Stimulated activated CD4-positive, alpha-beta T cell treated with anti-CD3 and anti-CD28 coated beads, Interleukin-4, amount 100 ng/mL, for 24 hours (primary cell): ENCODE measurements around the gene CR1L.
"Not testable (repeated sequence)": the region's sequence is repeated elsewhere in the genome, so short reads cannot be mapped to it uniquely, and the experiment has no call there.

Source experiments
- DNase-seq: peaks from one replicate; pipeline ENCODE4 v3.0.0-alpha.2; 2020

CR1L gene

GRCh38 chr1:207747627-207748492 is 102.9 kb downstream of the CR1L start:
- DNase-seq: no peak

GRCh38 chr1:207748737-207749528 is 104.0 kb downstream of the CR1L start:
- no peak for DNase-seq

DNA sequence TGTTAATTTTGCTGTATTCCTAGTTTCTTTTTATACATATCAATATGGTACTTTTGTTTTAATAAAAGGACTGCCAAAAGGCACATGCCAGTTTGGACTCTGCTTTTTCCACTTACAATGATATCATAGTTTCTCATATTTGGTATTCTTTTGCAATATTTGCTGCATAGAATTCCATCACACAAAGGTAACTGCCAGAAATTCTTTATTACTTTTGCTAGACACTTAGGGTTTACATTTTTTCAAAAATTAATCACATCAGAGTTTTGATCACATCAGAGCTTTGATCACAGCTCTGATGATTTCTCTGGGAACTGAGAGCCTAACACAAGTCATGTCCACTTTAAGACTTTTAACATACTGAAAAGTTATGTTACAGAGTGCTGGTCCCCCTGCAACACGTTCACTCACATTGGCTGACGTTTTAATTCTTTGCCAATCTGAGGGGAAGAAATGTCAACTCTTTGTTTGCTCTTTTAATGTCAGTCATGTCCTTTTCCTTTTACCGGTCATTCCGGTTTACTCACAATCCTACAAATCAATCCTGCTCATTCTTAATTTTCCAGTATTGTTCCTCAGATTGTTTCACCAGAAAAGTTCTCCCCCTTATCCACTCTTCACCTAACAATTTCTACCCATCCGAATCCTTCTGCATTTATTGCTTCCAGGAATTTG is 105.8 kb downstream of the CR1L start:
- no peak for DNase-seq

- DNase-seq: not testable (repeated sequence)
Observed at GRCh38 chr1:207751463-207751789, 106.5 kb downstream of the CR1L start.

GRCh38 chr1:207751790-207752455 is 107.0 kb downstream of the CR1L start, which contains the start of gene CD46:
TSS of gene CD46 (plus strand) at chr1:207752054. CDS start at chr1:207752213, 159 bp downstream.
- DNase-seq: peak; percentile 94

- peak; percentile 36 for DNase-seq
Observed at GRCh38 chr1:207752456-207752998, 107.6 kb downstream of the CR1L start.

- DNase-seq: no peak
Observed at GRCh38 chr1:207753611-207754010, 108.7 kb downstream of the CR1L start.

- DNase-seq: no peak
Observed at GRCh38 chr1:207754011-207754410, 109.1 kb downstream of the CR1L start.

- no peak for DNase-seq
Observed at GRCh38 chr1:207754974-207755700, 110.2 kb downstream of the CR1L start.

GRCh38 chr1:207755846-207756693 is 111.1 kb downstream of the CR1L start:
- DNase-seq: no peak

- DNase-seq: no peak
Observed at GRCh38 chr1:207762622-207763021, 117.7 kb downstream of the CR1L start.

GRCh38 chr1:207763091-207763490 is 118.2 kb downstream of the CR1L start:
- DNase-seq: no peak

GRCh38 chr1:207763972-207764371 is 119.0 kb downstream of the CR1L start:
- DNase-seq: no peak

DNA sequence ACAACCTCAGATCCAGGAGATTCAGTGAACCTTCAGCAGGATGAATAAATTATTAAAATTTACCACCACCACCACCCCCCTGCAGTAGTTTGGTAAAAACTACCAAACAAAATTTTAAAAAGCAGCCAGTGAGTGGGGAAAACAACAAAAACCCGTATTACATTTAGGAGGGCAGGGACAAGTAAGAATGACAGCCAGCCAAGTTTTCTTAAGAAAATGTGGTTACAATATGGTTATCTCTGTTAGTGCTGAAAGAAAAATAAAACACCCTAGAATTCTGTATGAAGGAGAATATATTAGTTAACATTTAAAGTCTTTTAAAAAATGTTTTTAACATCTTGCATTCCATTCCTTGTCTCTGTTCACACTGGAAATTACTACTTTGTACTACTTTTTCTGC is 121.6 kb downstream of the CR1L start:
- DNase-seq: no peak

GRCh38 chr1:207770514-207770913 is 125.6 kb downstream of the CR1L start:
- DNase-seq: not testable (repeated sequence)
